WI38 (cell line): Measurements from ENCODE around the gene ZDHHC8.

ENCODE experiments used
- H3K4me3 ChIP-seq: 2 replicates; pipeline ENCODE4 v1.5.1; 2011; ENCODE audit warnings: low read depth, mild to moderate bottlenecking, control low read depth, low read length
- CTCF ChIP-seq: IDR thresholded peaks from 2 replicates; pipeline ENCODE4 v1.5.1; 2012; ENCODE audit warnings: low read depth, mild to moderate bottlenecking, control low read depth, low read length

Gene ZDHHC8

GRCh38 chr22:20149257-20150250 is 17.9 kb downstream of the ZDHHC8 start:
- no peak overlapping the region for H3K4me3 ChIP-seq
- TF ChIP-seq CTCF, result no peak

- H3K4me3 ChIP-seq, result no peak within 1 kb of the TSS
- TF ChIP-seq CTCF, result no peak
These were observed 19.0 kb downstream of the ZDHHC8 start, which contains the start of gene CCDC188 for GRCh38 chr22:20150381-20151275. Gene CCDC188, minus strand, starts transcription at chr22:20151055. Its CDS starts 69 bp downstream, at chr22:20150986.

DNA sequence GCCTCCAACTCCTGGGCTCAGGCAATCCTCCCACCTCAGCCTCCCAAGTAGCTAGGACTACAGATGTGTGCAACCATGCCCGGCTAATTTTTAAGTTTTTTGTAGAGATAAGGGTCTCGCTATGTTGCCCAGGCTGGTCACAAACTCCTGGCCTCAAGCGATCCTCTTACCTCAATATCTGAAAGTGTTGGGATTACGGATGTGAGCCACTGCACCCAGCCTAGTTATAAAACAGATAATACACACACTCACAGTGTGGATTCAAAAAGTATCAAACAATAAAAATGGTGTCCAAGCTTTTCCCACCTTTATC is 19.6 kb downstream of the ZDHHC8 start:
- TF ChIP-seq CTCF, result no peak
- H3K4me3 ChIP-seq, result no peak overlapping the region

DNA sequence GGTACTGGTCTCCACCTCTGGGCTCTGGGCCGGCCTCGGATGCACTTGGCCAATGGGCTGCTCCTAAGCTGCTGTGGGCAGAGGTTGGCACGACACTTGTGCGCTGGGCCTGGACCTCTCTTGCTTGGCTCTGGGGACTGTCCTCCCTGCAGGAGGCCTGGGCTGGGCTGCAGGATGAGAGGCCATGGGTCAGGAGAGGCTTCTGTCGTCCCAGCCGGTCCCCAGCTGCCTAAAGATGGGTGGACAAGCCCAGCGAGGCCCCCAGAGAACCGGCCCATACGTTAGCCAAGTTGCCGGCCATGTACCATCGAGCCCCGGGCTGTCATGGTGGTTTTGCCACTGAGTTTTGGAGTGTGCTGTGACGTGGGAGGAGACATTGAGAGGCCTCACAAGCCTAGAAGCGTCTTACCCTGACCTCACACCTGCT is 20.9 kb downstream of the ZDHHC8 start:
- no peak for TF ChIP-seq CTCF
- H3K4me3 ChIP-seq, result no peak overlapping the region

DNA sequence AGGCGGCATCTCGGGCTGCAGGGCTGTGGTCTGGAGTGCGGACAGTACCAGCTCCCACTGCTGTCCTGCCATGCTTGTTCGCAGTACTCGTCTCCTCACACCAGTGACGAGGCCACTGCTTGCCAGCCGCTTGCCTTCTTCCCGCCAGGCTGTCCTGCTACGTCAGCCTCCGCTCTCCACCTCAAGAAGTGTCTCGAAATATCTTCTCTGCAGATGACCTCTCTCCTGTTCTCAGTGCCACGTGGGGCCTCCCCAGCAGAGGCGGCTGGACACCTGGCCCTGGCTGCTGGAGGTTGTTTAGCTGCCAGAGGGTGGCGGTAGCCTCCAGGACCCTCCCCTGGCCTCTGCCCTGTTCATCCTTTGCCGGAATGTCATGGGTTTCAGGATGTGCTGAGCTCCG is 22.3 kb downstream of the ZDHHC8 start:
- no peak for TF ChIP-seq CTCF
- no peak overlapping the region for H3K4me3 ChIP-seq

DNA sequence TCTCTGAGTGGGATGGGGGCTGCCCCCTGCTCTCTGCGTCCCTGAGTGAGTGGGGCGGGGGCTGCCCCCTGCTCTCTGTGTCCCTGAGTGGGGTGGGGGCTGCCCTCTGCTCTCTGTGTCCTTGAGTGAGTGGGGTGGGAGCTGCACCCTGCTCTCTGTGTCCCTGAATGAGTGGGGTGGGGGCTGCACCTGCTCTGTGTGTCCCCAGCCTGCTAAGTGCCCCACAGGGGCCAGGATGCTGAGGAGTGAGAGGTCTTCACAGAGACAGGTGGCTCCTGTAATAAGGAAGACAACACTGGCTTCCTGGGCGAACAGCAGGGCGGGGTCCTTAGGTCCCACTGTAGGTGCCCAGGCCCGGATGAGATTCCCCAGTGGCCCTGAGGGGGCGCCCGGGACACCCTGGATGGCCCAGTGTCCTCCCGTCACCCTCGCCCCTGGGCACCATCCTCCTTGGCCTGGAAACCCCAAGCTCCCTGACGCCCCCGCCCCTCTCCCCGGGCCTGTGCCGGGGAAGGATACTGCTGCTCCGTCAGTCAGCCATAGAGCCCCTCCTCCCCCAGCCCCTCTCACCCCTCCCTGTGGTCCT is 23.1 kb downstream of the ZDHHC8 start:
- no peak overlapping the region for H3K4me3 ChIP-seq
- no peak for TF ChIP-seq CTCF
